Activated T-cell treated with anti-CD3 and anti-CD28 coated beads, Interleukin-2, amount 50 U/mL, for 48 hours (primary cell): Measurements from ENCODE around the gene SAXO2.
"Not testable (repeated sequence)": the region's sequence is repeated elsewhere in the genome, so short reads cannot be mapped to it uniquely, and the experiment has no call there.

ENCODE experiments used
- DNase-seq, 2 experiments: peaks; one replicate each; pipeline ENCODE4 v3.0.0-alpha.2; 2020

SAXO2 gene

GRCh38 chr15:82288202-82288601 lies 25.6 kb downstream of the SAXO2 start:
- DNase-seq: not testable (repeated sequence)

- no peak for DNase-seq
Measured at GRCh38 chr15:82292271-82292670, 29.7 kb downstream of the SAXO2 start.

GRCh38 chr15:82294061-82294690 lies 31.6 kb downstream of the SAXO2 start:
- DNase-seq: no peak

- DNase-seq: no peak
Measured at GRCh38 chr15:82297546-82297945, 34.9 kb downstream of the SAXO2 start.

GRCh38 chr15:82298032-82298431 lies 35.4 kb downstream of the SAXO2 start:
- DNase-seq: no peak

- peak; percentile 67 to 76 for DNase-seq
Measured at GRCh38 chr15:82298520-82298919, 35.9 kb downstream of the SAXO2 start.

GRCh38 chr15:82299511-82299914 lies 36.9 kb downstream of the SAXO2 start:
- DNase-seq: peak in 1 of 2 experiments; percentile 16

- peak; percentile 12 to 16 for DNase-seq
Measured at GRCh38 chr15:82300326-82300725, 37.7 kb downstream of the SAXO2 start.

GRCh38 chr15:82300883-82301282 lies 38.3 kb downstream of the SAXO2 start:
- peak in 1 of 2 experiments; percentile 12 for DNase-seq

GRCh38 chr15:82301296-82302016 lies 38.8 kb downstream of the SAXO2 start:
- peak; percentile 9 for DNase-seq

GRCh38 chr15:82303956-82304777 lies 41.5 kb downstream of the SAXO2 start:
- peak; percentile 8 to 10 for DNase-seq

GRCh38 chr15:82304778-82305090 lies 42.1 kb downstream of the SAXO2 start:
- peak; percentile 6 to 13 for DNase-seq

GRCh38 chr15:82305621-82306048 lies 43.0 kb downstream of the SAXO2 start:
- no peak for DNase-seq

GRCh38 chr15:82306791-82307713 lies 44.4 kb downstream of the SAXO2 start:
- DNase-seq: peak in 1 of 2 experiments; percentile 13

GRCh38 chr15:82307714-82308081 lies 45.1 kb downstream of the SAXO2 start:
- no peak for DNase-seq

- no peak for DNase-seq
Measured at GRCh38 chr15:82309802-82310201, 47.2 kb downstream of the SAXO2 start.

- peak in 1 of 2 experiments; percentile 1 for DNase-seq
Measured at GRCh38 chr15:82311321-82311720, 48.7 kb downstream of the SAXO2 start.

GRCh38 chr15:82312586-82313349 lies 50.1 kb downstream of the SAXO2 start:
- peak in 1 of 2 experiments; percentile 4 for DNase-seq

GRCh38 chr15:82313446-82313845 lies 50.8 kb downstream of the SAXO2 start:
- DNase-seq: no peak

- not testable (repeated sequence) for DNase-seq
Measured at GRCh38 chr15:82313951-82314768, 51.5 kb downstream of the SAXO2 start.
